HG02884 (cell line): ENCODE data around the gene CCDC124.
"Not testable (repeated sequence)": the region's sequence is repeated elsewhere in the genome, so short reads cannot be mapped to it uniquely, and the experiment has no call there.

ENCODE experiments used
- ATAC-seq: cut with Tn5 transposase; IDR thresholded peaks from one replicate; pipeline ENCODE4 v1.9.1; 2021; ENCODE audit warnings: mild to moderate bottlenecking, moderate library complexity; ENCODE audit not compliant: unreplicated experiment

The CCDC124 gene

DNA sequence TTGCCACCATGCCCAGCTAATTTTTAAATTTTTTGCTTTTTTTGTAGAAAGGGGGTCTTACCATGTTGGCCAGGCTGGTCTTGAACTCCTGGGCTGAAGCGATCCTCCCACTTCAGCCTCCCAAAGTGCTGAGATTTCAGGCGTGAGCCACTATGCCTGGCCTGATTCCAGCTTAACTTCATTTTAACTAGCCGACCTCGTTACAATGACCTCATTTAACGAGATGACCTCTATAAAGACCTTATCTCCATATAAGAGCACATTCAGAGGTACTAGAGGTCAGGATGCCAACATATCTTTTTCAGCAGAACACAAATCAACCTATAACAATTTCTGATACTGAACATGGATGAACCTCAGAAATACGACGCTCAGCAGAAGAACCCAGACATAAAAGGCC is 44.7 kb downstream of the CCDC124 start:
- ATAC-seq = no peak

DNA sequence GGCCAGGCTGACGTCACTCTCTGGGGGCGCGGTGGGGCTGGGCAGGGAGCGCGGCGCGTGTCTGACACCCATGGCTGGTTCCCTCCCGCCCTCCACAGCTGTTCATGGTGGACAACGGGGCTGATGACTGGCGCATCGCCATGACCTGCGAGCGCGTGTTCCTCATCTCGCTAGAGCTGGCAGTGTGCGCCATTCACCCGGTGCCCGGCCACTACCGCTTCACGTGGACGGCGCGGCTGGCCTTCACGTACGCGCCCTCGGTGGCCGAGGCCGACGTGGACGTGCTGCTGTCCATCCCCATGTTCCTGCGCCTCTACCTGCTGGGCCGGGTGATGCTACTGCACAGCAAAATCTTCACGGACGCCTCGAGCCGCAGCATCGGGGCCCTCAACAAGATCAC is 48.8 kb downstream of the CCDC124 start:
- ATAC-seq = no peak

DNA sequence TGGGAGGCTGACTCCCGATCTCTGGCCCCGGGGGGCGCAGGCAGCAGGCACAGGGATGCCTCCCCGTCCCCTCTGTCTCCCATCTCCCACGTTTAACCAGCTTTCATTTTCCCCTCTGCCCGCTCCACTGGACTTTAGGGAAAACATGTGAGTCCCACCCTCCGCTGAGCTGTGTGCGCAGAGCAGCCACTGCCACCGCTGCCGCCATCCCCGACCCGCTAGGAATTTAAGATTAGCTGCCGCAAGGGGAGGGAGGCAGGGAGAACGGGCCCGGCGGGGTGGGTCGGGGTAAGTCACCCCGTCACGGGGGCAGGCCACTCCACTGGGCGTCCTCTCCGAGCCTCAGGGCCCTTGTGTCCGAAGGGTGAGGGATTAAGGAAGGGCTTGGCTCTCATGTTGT is 49.6 kb downstream of the CCDC124 start:
- ATAC-seq = no peak

DNA sequence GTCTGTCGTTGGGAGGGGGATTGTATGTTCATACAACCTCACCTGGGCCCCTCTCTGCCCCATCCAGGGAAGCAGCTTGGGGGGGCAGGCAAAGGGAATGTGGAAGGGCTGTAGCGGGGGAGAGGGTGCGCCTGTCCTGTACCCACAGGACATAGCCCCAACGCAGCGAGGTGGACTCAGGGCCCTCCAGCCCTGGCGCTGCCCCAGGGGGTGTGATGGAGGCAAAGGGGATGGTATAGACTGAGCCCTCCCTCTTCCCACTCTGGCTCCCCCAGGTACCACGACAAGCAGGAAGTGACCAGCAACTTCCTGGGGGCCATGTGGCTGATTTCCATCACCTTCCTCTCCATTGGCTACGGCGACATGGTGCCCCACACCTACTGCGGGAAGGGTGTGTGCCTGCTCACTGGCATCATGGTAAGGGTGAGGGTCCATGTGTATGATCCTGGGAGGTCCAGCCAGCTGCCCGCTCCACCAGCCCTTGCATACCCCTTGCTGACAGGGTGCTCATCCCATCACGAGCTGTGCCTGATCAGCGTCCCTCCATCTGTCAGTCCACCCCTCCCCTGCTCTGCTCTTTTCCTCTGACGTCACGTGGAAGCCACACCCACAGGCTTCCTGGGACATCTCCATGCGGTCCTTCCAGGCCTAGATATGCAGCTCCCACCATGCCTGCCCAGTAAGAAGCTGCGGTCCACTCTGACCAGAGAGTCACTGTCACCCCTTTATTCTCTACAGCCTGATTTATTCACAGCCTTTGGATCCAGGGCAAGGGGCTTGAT is 52.4 kb downstream of the CCDC124 start:
- no peak for ATAC-seq

DNA sequence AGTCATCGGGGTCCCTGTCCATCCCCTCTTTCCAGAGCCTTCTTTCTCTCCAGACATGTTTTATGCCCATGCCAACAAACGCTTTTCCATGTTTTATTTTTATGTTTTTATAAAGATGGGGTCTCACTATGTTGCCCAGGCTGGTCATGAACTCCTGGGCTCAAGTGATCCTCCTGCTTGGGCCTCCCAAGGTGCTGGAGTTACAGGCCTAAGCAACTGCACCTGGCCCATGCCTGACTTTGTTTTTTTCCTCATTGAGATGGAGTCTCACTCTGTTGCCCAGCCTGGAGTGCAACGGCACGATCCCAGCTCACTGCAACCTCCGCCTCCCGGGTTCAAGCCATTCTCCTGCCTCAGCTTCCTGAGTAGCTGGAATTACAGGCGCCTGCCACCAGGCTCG is 53.8 kb downstream of the CCDC124 start:
- ATAC-seq = not testable (repeated sequence)

DNA sequence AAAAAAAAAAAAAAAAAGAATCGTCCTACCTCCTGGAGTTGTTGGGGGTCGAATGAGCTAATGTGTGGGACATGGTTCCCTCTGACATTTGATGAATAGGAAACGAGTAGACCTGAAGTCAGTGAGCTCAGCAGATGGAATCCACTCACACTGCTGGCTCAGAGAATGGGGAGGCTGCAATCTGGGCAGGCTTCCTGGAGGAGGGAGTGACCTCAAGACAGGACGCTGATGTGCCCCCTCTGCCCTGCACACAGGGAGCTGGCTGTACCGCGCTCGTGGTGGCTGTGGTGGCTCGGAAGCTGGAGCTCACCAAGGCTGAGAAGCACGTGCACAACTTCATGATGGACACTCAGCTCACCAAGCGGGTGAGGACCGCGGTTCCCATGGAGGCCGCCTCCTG is 55.3 kb downstream of the CCDC124 start:
- ATAC-seq = no peak

DNA sequence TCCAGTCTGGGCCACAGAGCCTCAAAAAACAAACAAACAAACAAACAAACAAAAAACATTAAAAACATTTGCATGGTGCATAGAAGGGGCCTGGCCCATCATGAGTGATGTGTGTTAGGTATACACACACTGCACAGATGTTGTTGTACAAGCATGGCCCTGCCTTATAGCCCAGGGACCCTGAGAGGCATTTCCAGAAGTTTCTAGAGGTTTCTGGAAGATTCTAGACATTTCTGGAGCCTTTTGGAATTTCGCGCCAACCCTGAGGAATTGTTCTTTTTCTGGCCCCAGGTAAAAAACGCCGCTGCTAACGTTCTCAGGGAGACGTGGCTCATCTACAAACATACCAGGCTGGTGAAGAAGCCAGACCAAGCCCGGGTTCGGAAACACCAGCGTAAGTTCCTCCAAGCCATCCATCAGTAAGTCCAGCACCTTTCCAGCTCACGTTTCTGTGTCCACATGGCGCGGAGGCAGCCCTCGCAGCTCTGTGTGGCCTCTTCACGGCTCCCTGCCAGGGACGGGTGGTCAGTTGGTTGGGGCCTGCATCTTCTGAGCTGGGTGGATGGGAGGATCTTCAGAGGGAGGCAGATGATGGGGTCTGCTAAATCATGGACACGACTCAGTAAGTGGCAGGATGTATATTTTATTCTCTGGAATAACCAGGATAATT is 56.7 kb downstream of the CCDC124 start:
- ATAC-seq = no peak

DNA sequence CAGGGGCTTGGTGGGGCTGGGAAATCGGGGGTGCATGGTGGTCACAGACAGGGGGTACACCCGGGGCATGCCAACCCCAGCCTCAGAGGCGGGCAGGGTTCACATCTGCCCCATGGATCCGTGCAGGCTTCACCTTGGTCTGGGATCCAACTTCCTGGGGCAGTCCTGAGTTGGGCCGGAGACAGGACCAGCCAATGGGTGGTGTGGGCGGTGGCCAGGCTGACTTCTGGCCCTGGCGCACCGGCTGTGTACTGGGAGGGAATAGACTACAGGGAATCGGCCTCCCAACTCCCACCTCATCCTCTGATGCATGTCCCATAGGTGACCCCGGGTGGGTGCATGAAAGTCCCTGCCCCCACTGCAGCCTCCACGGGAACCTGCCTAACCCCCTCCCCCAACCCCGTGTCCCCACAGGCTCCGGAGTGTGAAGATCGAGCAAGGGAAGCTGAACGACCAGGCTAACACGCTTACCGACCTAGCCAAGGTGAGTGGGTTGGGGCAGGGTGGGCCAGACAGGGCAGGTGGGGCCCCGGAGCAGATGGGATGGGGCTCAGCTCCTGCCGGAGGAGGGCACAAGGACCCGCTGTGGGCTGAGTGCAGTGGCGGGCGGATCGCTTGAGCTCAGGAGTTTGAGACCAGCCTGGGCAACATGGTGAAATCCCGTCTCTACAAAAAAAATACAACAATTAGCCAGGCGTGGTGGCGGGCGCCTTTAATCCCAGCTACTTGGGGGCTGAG is 60.4 kb downstream of the CCDC124 start:
- no peak for ATAC-seq
